SU-DHL-6 (cell line): Measurements from ENCODE around the gene TRIM59.

Experiments
- H2AFZ ChIP-seq: fragments of 200-600 bp; sonication (generic); 2 replicates; pipeline ENCODE4 v1.6.1; 2014; ENCODE audit warnings: low read depth, mild to moderate bottlenecking, moderate library complexity, mixed read lengths, antibody characterized with exemption, low read length; ENCODE audit not compliant: severe bottlenecking
- H3F3A ChIP-seq: fragments of 200-600 bp; shearing (Covaris generic); 2 replicates; pipeline ENCODE4 v1.6.0; 2016; ENCODE audit warnings: antibody characterized with exemption, mild to moderate bottlenecking; ENCODE audit not compliant: insufficient read depth
- H3K27ac ChIP-seq: fragments of 200-600 bp; sonication (generic); 2 replicates; pipeline ENCODE4 v1.5.1; 2016; ENCODE audit warnings: low read depth, mild to moderate bottlenecking, low read length, moderate library complexity, mixed read lengths
- H3K27me3 ChIP-seq: fragments of 200-600 bp; sonication (generic), shearing (Covaris generic); 2 replicates; pipeline ENCODE4 v1.6.0; 2014; ENCODE audit warnings: mild to moderate bottlenecking, low read length
- H3K36me3 ChIP-seq: fragments of 200-600 bp; sonication (generic); 2 replicates; pipeline ENCODE4 v1.6.1; 2014; ENCODE audit warnings: mild to moderate bottlenecking, low read length, mixed read lengths
- H3K4me2 ChIP-seq: fragments of 300-600, 200-600 bp; shearing (Covaris generic), sonication (generic); 2 replicates; pipeline ENCODE4 v1.6.0; 2014; ENCODE audit warnings: low read length, low read depth, mild to moderate bottlenecking; ENCODE audit not compliant: poor library complexity, severe bottlenecking
- H3K4me3 ChIP-seq: fragments of 200-600 bp; sonication (generic); 2 replicates; pipeline ENCODE4 v1.5.1; 2014; ENCODE audit warnings: antibody characterized with exemption, low read length, mild to moderate bottlenecking, mixed read lengths; ENCODE audit not compliant: insufficient read depth, poor library complexity, severe bottlenecking
- H3K79me2 ChIP-seq: fragments of 200-600 bp; sonication (generic); 2 replicates; pipeline ENCODE4 v1.6.1; 2014; ENCODE audit warnings: mild to moderate bottlenecking, low read length, moderate library complexity; ENCODE audit not compliant: insufficient read depth
- H3K9ac ChIP-seq: fragments of 200-600 bp; sonication (generic); 2 replicates; pipeline ENCODE4 v1.7.0; 2014; ENCODE audit warnings: mild to moderate bottlenecking, low read length
- H3K9me2 ChIP-seq: fragments of 200-600 bp; sonication (generic); replicated peaks from 2 replicates; pipeline ENCODE4 v1.6.1; 2014; ENCODE audit warnings: low read length; ENCODE audit not compliant: insufficient read depth
- H3K9me3 ChIP-seq: fragments of 200-600 bp; sonication (generic); 2 replicates; pipeline ENCODE4 v1.6.1; 2014; ENCODE audit warnings: low read length, mixed read lengths; ENCODE audit not compliant: insufficient read depth
- H4K20me1 ChIP-seq: fragments of 200-600 bp; sonication (generic); 2 replicates; pipeline ENCODE4 v1.6.1; 2014; ENCODE audit warnings: low read depth, mild to moderate bottlenecking, antibody characterized with exemption, low read length, moderate library complexity, mixed read lengths
- CTCF ChIP-seq: fragments of 200-600 bp; sonication (generic); IDR thresholded peaks from one replicate; pipeline ENCODE4 v1.5.1; 2017; ENCODE audit warnings: antibody characterized with exemption, mild to moderate bottlenecking, low read length, moderate library complexity; ENCODE audit not compliant: insufficient read depth, poor library complexity, severe bottlenecking
- EZH2phosphoT487 ChIP-seq: fragments of 200-600 bp; sonication (generic), shearing (Covaris generic); conservative IDR thresholded peaks from 2 replicates; pipeline ENCODE4 v1.6.1; 2018; ENCODE audit warnings: mild to moderate bottlenecking, antibody characterized with exemption, low read length, moderate library complexity, mixed read lengths

Gene TRIM59

GRCh38 chr3:160477750-160478149 lies 28.2 kb upstream of the TRIM59 start:
- H3F3A ChIP-seq, result no peaks in the 10 kb centered on the region
- peaks cover 3% of the 10 kb centered on the region; the same call in 1 of the 2 replicates for H3K27me3 ChIP-seq
- no peaks in the 10 kb centered on the region for H3K9me3 ChIP-seq
- H3K36me3 ChIP-seq, result no peaks in the 10 kb centered on the region
- no peaks in the 10 kb centered on the region for H3K79me2 ChIP-seq
- H3K4me3 ChIP-seq, result no peak overlapping the region
- no peak overlapping the region for H3K4me2 ChIP-seq
- TF ChIP-seq EZH2phosphoT487 (no peak), CTCF (no peak)
- H4K20me1 ChIP-seq, result no peaks in the 10 kb centered on the region
- H3K27ac ChIP-seq, result no peak overlapping the region
- H2AFZ ChIP-seq, result no peak overlapping the region
- no peak overlapping the region for H3K9ac ChIP-seq
- no peaks in the 10 kb centered on the region for H3K9me2 ChIP-seq

- peaks cover 4% of the 10 kb centered on the region; the same call in 1 of the 2 replicates for H3K9me3 ChIP-seq
- H4K20me1 ChIP-seq, result no peaks in the 10 kb centered on the region
- no peaks in the 10 kb centered on the region for H3F3A ChIP-seq
- H3K79me2 ChIP-seq, result no peaks in the 10 kb centered on the region
- no peak overlapping the region for H3K9ac ChIP-seq
- TF ChIP-seq EZH2phosphoT487 (no peak), CTCF (no peak)
- H3K4me2 ChIP-seq, result no peak overlapping the region
- no peaks in the 10 kb centered on the region for H3K9me2 ChIP-seq
- H3K27ac ChIP-seq, result no peak overlapping the region
- H2AFZ ChIP-seq, result no peak overlapping the region
- peaks cover 3% of the 10 kb centered on the region; the same call in 1 of the 2 replicates for H3K27me3 ChIP-seq
- no peaks in the 10 kb centered on the region for H3K36me3 ChIP-seq
- H3K4me3 ChIP-seq, result no peak overlapping the region
Observed at GRCh38 chr3:160475884-160476283, 26.3 kb upstream of the TRIM59 start.

GRCh38 chr3:160475153-160475552 lies 25.6 kb upstream of the TRIM59 start:
- no peak overlapping the region for H3K27ac ChIP-seq
- no peaks in the 10 kb centered on the region for H3K36me3 ChIP-seq

More at GRCh38 chr3:160475153-160475552, 25.6 kb upstream of the TRIM59 start:
- Histone ChIP-seq H3F3A (no peaks in the 10 kb centered on the region), H2AFZ (no peak overlapping the region), H3K4me3 (no peak overlapping the region), H3K9me3 (peaks cover 11% of the 10 kb centered on the region; the same call in 1 of the 2 replicates), H4K20me1 (no peaks in the 10 kb centered on the region), H3K9me2 (no peaks in the 10 kb centered on the region), H3K79me2 (no peaks in the 10 kb centered on the region), H3K27me3 (peaks cover 3% of the 10 kb centered on the region; the same call in 1 of the 2 replicates), H3K4me2 (no peak overlapping the region), H3K9ac (no peak overlapping the region)
- no peak for TF ChIP-seq EZH2phosphoT487
- no peak for TF ChIP-seq CTCF
